KG1 (cell line): ENCODE data around the gene UTP15.
A peak's percentile ranks its signal among the peaks of the same experiment; 100 is the strongest.

Experiments used
- DNase-seq: peaks from one replicate; lab custom pipeline; 2025; lab: John Stamatoyannopoulos, UW

Gene UTP15

DNA sequence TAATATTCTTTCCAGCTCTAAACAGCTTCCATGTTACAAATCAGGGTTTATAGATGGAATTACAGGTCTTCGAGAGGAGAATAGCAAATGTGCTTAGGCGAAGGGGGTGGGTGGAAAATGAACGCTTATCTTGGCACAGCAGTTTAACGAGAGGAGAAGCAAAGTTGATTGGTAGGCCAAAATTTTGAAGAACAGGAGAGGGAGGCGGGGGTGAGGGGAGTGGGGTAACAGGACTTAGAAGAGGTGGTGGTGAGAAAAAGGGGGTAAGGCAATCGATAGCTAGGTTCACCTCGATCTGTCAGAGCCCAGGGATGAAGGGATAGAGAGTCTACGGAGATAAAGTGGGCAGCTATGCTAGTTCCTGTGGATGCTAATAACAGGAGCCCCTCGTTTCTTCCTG is 868 bp upstream of the UTP15 start:
- no peak for DNase-seq

DNA sequence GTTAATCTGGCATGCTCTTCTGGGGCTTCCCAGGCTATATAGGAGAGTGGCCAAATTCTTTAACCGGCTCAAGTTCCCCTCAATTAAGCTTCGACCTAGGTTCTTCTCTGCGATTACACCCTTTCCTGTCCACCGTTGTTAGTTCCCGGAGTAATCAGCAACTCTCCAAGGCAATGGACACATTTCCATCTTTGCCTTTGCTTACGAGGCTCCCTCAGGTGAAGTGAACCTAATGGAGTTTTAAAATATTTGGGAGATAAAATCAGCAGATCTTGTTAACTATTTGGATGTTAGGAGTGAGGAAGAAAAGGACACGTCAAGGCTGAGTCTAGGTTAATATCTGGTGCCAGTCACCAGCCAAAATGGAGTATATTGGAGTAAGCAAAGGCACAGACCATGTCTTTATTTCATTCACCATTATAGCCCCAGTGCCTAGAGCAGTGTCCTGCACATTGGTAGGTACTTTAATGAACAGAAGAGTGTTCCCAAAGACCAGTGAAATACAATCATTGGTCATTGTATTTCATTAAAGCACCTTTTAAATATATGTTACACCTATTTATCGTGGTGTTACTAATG is 515 bp downstream of the UTP15 start:
- no peak for DNase-seq

DNA sequence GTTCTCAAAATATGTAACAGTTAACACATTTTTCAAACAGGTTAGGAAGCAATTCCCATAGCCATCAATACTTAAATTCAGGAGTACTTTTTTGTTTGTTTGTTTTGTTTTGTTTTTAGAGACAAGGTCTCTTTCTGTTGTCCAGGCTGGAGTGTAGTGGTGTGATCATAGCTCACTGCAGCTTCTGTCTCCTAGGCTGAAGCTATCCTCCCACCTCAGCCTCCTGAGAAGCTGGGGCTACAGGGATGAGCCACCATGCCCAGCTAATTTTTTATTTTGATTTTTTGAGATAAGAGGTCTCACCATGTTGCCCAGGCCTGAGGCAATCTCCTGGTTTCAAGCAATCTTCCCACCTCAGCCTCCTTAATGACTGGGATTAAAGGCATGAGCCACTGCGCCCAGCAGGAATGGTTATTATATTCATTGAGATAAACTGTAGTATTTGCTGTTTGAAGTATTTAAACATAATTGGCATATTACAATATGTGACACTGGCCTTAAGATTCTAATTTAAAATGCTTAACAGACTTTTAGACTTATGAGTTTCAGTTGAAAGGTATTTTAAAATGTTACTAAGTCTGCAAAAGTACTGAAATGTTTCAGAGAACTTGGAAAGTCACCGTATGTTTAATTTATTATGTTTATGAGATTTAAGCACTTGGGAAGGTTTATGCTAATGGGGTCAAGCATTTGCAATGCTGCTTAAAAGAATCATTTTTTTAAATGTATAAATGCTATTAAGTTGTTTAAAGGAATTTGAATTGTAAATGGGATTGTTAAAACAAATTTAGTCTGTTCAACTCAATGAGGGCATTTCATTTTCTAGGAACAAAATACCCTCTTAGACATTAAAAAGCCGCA is 17.0 kb downstream of the UTP15 start:
- no peak for DNase-seq

DNA sequence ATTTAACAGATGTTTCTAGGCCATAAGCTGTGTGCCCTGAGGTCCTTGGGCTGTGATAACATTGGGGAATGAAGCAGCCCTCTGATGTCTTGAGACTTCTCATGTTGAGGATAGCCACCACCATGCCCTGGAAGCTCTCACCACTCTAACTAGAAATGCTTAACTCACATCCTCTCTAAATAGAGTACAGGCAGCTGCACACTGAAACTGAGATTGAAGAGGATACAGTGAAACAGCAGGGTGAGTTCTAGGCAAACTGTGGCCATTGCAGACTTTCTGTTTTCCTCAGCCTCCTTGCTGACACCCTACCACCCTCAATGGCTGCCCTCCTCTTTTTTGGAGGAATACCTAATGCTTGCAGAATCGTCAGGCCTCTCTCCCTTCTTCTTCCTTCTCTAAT is 22.4 kb downstream of the UTP15 start:
- no peak for DNase-seq

DNA sequence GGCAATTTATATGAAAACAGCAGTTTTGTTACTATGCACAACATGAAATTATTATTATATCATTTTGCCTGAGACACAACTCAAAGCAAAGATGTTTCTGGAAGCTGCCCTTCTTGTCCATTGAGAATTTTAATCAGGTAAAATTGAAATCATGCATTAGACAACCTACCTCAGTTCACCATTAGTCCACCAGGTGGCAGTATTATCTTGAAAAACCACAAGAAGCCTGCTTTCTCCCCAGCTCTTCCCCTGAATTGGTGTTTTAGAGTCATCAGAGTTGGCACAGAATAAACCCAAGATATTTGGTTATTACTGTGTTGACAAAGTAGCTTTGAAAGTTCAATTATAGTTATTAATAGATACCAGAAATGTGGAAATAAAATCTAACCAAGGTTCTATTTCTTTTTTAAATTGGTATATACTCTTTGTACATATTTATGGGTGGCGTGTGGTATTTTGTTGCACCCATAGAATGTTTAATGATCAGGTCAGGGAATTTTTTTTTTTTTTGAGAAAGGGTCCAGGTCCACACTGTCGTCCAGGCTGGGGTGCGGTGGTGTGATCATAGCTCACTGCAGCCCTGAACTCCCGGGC is 25.7 kb downstream of the UTP15 start:
- DNase-seq, result peak; percentile 17

DNA sequence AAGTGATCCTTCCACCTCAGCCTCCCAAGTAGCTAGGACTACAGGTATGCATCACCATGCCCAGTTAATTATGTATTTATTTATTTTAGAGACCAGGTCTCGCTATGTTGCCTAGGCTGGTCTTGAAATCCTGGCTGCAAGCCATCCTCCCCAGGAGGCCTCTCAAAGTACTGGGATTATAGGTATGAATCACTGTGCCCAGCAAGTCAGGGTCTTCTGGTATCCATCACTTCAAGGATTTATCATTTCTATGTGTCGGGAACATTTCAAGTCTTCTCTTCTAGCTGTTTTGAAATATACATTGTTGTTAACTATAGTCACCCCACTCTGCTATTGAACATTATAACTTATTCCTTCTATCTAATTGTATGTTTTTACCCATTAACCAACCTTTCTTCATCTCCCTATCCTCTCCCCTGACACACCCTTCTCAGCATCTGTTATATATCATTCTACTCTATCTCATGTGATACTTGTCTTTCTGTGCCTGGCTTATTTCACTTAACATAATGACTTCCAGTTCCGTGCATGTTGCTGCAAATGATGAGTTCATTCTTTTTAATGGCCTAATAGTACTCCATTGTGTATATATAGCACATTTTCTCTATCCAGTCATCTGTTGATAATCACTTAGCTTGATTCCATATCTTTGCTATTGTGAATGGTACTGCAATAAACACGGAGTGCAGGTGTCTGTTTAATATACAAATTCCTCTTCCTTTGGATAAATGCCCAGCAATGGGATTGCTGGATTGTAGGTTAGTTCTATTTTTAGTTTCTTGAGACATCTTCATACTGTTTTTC is 26.4 kb downstream of the UTP15 start:
- DNase-seq, result no peak

DNA sequence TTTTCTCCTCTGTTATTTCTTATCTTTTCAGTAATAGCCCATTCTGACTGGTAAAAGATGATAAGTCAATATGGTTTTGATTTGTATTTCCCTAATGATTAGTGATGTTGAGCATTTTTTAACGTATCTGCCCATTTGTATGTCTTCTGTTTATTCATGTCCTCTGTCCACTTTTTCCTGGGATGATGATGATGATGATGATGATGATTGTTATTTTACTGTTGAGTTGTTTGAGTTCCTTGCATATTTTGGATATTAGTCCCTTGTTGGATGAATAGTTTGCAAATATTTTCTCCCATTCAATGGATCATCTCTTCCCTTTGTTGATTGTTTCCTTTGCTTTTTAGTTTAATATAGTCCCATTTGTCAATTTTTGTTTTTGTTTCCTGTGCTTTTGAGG is 27.0 kb downstream of the UTP15 start:
- no peak for DNase-seq

DNA sequence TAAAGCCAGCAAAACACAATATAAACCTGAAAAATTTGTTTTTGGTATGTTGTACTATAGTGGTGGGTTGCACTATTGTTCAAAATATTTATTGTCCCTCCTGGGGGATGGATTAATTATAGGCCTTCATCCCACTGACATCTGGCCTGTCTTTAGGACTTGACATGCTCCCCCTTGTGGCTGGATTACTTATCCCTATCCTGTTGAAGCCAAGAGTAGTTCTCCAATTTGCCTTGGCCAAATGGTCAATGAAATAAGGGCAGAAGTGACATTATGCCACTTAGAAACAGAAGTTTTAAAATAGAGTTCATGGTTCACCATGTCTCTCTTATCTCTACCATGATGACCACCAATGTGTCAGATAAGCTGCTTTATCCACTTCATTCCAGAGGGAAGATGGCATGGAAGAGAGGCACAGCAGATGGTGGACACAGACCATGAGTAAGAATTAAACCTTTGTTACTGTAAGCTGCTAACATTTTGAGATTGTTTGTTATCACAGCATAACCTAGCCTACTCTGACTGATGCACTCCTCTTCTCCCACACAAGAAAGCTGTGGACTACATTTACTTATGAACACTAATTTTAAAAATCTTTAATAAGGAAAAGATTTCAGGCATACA is 31.3 kb downstream of the UTP15 start:
- no peak for DNase-seq

DNA sequence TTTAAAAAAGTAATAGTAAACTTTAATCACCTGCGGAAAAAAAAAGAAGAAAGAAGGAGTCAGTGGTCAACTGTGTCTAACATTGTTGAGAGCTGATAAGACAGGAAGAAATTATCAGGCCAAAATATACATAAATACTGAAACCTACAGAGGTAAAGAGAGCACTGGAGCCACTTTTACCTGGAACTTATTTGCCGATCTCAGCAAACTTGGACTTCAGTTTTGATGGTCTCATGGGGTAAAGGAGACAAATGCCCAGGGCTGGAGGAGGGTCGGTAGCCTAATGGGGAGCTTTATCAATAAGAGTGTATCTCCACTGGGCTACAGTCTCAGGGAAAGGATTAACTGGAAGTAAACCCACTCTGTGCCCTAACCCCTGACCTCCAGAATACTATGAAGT is 33.8 kb downstream of the UTP15 start:
- no peak for DNase-seq

DNA sequence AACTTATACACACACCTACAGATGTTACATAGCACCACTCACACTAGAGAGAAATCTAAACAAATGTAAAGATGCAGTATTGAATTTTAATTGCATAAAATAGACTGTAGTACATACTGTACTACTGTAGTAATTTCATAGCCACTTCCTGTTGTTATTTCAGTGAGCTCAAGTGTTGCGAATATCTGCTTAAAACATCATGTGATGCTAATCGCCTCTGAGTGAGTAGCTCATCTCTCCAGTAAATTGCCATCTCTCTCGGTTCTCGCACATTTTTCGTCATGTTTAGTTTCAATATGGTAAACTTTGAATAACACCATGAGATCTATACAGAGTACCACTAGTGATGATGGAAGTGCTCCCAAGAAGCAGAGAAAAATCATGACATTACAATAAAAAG is 38.5 kb downstream of the UTP15 start:
- DNase-seq, result no peak

DNA sequence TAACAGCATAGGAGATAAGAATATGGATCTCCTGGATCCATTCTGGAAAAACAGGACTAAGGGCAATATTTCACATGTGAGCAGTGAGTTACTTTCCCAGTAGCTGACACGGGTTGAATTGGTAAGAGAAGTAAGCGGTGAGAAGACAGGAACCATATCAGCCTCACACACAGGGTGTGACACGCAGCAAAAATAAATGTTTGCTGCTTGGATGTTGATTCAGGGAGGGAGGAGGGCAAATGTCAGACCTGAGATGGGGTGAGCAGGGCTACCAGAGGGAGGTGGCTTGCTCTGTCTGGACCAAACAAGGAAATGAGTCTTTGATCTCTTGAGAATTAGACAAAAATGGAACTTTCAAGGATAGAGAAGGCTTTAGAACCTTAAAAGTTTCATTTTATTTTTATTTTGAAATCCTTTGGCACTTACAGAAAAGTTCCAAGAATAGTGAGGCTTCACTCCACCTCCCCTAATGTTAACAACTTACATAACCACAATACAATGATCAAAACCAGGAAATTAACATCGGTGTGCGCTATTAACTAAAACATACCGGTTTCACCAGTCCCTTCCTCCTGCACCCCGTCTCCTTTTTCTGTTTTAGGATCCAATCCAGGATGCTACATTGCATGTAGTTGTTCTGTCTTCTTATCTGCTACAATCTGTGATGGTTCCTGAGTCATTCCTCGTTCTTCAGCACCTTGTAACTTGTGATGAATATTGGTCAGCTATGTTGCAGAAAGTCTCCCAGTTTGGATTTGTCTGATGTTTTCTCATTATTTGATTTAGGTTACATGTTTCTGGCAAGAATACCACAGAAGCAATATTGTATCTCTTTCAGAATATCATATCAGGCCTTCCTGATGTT is 39.9 kb downstream of the UTP15 start:
- no peak for DNase-seq

DNA sequence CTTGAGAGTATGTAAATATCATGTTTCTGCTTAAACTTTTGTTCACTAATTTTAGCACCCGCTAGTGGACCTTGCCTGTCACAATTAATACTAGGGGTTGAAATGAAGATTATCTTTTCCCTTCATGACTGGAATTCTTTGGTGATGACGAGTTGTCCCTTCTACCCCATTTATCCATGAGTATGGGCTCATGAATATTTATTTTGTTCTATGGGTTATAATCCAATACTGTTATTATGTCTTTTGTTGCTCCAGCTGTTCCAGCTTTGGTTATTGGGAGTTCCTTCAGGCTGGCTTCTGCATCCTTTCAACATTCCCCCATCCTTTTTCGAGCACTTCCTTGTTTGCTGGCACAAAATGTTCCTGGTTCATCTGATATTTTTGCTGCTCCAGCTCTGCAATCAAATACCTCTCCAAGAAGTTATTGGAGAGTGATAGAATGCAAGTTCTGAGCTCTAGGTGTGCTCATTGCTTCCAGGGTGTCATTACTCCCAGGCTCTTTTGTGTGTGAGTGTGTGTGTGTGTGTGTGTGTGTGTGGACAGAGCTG is 40.7 kb downstream of the UTP15 start:
- no peak for DNase-seq

DNA sequence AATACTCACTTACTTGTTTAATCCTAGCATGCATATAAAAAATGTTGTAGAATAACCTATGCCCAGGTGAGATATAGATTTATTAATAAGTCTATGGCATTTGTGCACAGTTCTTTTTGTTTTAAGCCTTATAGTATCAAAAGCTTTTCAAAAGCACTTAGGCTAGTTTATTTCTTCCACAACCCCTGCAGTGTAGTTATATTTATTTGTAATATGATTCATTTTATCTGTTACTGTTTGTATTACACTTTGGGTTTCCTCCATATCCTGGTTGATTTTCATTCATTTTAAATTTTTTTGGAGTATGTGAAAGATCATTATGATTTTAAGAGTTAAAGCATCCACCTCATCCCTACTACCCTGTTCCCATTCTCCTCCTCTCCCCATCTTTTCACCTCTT is 41.7 kb downstream of the UTP15 start:
- DNase-seq, result no peak

DNA sequence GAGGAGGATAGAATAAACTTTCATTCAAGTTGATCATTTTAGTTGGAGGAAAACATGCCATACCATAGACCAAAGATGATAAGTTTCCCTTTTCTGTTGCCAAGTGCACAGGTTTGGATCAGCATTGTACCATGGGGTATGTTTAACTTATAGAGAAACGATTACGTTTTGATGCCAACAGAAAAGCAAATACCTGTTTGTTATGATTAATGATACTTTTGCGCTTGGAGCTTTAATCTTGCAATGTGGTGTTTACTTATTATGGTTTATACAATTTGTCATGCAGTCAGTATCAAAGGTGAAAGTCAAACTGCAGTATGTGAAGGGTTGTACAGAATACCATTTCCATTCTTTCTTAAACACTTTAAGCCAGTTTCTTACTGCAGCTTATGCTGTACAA is 47.3 kb downstream of the UTP15 start:
- no peak for DNase-seq

DNA sequence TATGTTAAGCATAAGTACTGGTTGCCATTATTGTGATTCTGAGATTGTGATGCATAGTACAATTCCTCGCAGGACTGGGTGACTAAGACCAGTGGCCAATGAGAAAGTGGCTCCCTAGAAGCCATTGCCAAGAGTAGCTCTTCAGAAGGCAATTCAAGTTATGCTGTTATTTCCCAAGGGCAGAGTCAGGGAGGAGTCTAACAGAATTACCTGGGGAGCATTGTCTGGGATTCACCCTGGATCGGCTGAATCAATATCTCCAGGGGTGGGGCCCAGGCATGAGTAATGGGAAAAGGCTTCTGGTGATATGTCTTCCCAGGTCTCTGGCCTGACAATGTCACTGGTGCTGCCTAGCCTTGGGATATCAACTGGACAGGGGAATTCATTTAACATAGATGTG is 49.5 kb downstream of the UTP15 start:
- DNase-seq, result no peak

DNA sequence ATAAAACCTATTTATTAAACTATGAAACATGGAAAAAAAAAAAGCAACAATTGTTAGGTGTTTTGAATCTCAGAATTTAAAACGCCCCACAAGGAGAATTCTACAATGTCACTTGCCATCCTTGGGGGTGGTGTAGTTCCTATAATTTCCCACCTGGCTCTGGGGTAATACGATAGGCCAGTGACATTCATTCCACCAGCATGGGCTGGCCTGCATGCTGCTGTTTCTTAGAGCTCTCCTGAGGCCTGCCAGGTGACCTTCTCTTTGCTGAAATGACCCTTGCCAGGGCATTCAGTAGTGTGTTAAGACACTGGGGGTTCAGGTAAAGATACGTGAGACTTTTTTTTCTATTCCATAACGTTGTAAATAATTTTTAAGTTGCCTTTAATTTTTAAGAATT is 50.4 kb downstream of the UTP15 start:
- no peak for DNase-seq

DNA sequence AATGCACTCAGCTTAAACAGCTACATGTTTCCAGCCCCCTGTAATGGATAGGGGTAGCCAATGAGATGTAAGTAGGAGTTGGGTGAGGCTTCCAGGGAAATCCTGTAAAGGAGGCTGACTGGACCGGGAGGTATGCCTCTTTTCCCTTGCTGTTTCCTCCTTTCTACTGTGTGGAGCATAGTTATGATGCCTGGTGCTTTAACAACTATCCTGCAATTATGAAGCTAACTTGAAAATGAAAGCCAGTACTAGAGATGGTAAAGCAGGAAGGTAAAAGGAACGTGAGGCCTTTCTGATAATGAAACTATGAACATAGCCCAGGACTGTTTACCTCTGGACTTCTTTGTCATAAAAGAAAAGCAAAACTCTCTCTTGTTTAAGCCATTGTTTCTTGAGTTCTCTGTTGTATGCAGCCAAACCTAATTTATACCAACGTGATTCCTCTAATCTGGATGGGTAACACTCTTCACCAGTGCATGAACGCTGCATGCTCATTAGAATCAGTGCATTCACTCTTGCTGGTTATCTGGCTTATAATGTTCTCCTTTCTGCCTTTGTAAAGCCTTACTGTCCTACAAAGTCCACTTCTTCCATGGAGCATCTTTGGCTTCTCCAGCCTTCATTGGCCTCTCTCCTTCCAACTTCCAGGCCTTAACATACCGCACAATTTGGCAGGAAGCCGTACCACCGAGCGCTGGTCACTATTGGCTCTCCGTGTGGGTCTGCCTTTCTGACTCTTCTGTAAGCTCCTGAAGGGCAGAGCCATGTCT is 52.2 kb downstream of the UTP15 start:
- DNase-seq, result no peak

DNA sequence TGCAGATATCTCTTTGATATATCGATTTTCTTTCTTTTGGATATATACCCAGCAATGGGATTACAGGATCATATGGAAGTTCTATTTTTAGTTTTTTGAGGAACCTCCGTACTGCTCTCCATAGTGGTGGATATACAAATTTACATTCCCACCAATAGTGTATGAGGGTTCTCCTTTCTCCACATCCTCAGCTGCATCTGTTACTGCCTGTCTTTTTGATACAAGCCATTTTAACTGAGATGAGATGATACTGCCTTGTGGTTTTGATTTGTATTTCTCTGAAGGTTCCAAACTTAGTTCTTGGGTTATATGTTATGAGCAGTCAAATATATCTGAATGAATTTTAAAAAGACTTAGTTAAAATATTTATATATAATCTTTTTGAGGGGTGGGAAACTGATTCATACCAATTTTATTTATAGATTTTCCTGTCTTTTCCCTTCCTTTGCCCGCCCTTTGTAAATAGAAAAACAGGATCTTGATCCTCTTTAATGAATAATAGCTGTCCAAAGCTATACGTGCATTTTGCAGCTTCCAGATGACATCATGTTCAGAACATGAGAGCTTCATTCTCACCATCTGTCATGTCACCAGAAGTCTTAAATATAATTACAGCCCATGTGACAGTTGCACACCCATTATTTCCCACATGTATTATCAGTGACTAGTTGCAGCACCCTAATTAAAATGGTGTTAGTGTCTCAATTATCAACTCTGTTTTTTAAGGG is 54.2 kb downstream of the UTP15 start:
- DNase-seq, result no peak

DNA sequence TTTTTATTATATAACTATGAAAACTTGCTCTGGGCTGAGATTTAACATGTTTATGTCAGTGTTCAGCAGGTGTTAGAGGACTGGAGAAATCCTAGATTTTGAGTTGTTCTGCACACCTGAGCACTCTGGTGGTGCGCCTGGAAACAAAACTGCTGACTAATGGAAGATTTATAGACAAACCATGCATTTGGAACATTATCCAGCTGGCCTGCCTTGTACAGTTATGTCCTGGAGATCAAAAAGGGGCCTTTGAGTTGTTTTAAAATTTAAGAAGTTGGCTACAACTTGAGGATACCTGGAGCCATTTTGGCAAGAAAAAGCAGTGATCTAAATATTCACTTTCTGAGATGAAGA is 54.8 kb downstream of the UTP15 start:
- DNase-seq, result no peak

DNA sequence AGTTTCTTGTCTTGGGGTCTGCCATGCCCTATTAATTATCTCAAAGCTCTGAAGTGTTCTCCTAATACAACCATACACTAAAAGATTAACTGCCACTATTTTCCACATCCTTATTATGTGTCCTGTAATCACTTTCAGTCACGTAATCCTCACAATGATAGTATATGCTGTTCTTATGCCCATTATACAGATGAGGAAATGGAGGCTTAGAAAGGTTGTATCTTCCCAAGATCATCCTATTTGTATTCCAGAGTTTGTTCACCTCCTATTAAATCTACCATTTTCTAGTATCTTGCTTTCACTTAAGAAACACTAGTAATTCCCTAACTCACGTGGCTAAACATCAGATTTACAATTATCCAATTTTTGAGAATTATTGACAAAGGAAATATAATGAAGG is 57.5 kb downstream of the UTP15 start:
- no peak for DNase-seq
